Activated naive CD8-positive, alpha-beta T cell (primary cell): Measurements from ENCODE around the gene ERBB2.
A peak's percentile ranks its signal among the peaks of the same experiment; 100 is the strongest.
"Not testable (repeated sequence)": the region's sequence is repeated elsewhere in the genome, so short reads cannot be mapped to it uniquely, and the experiment has no call there.

Source experiments
- H3K27ac Mint-ChIP-seq: one replicate; pipeline ENCODE4 v1.8.0; 2021; ENCODE audit warnings: mixed read lengths
- H3K27me3 Mint-ChIP-seq: one replicate; pipeline ENCODE4 v1.8.0; 2021; ENCODE audit warnings: mixed read lengths
- H3K36me3 Mint-ChIP-seq: one replicate; pipeline ENCODE4 v1.8.0; 2021; ENCODE audit warnings: mixed read lengths
- H3K4me1 Mint-ChIP-seq: one replicate; pipeline ENCODE4 v1.8.0; 2021; ENCODE audit warnings: low read depth, mixed read lengths
- H3K4me3 Mint-ChIP-seq: one replicate; pipeline ENCODE4 v1.8.0; 2021; ENCODE audit warnings: mild to moderate bottlenecking, mixed read lengths
- H3K9me3 Mint-ChIP-seq: one replicate; pipeline ENCODE4 v1.8.0; 2021; ENCODE audit warnings: low read depth, mixed read lengths

ERBB2 gene

GRCh38 chr17:39757176-39757662, 57.4 kb downstream of the ERBB2 start:
- no peaks in the 10 kb centered on the region for H3K27me3 Mint-ChIP-seq
- peak overlapping the region; percentile 70 for H3K4me3 Mint-ChIP-seq
- H3K4me1 Mint-ChIP-seq = peaks cover 70% of the 10 kb centered on the region
- H3K36me3 Mint-ChIP-seq = peaks cover 9% of the 10 kb centered on the region
- H3K27ac Mint-ChIP-seq = peak overlapping the region; percentile 97
- H3K9me3 Mint-ChIP-seq = no peaks in the 10 kb centered on the region

GRCh38 chr17:39757931-39758873, 58.3 kb downstream of the ERBB2 start:
- H3K27ac Mint-ChIP-seq = peak overlapping the region; percentile 97
- H3K4me3 Mint-ChIP-seq = peak overlapping the region; percentile 70
- no peaks in the 10 kb centered on the region for H3K9me3 Mint-ChIP-seq
- peaks cover 13% of the 10 kb centered on the region for H3K36me3 Mint-ChIP-seq
- H3K4me1 Mint-ChIP-seq = peaks cover 76% of the 10 kb centered on the region
- no peaks in the 10 kb centered on the region for H3K27me3 Mint-ChIP-seq

- Mint-ChIP-seq H3K4me1 (peaks cover 77% of the 10 kb centered on the region), H3K27ac (peak overlapping the region; percentile 97), H3K36me3 (peaks cover 13% of the 10 kb centered on the region), H3K9me3 (no peaks in the 10 kb centered on the region), H3K4me3 (peak overlapping the region; percentile 69), H3K27me3 (no peaks in the 10 kb centered on the region)
Observed at GRCh38 chr17:39759204-39759603, 59.3 kb downstream of the ERBB2 start.

GRCh38 chr17:39761861-39762496, 62.1 kb downstream of the ERBB2 start:
- H3K36me3 Mint-ChIP-seq = peaks cover 35% of the 10 kb centered on the region
- no peaks in the 10 kb centered on the region for H3K27me3 Mint-ChIP-seq
- peaks cover 82% of the 10 kb centered on the region for H3K4me1 Mint-ChIP-seq
- H3K4me3 Mint-ChIP-seq = peak overlapping the region; percentile 52
- H3K9me3 Mint-ChIP-seq = no peaks in the 10 kb centered on the region
- peak overlapping the region; percentile 94 for H3K27ac Mint-ChIP-seq

GRCh38 chr17:39763051-39763820, 63.4 kb downstream of the ERBB2 start:
- Mint-ChIP-seq H3K36me3 (peaks cover 42% of the 10 kb centered on the region), H3K4me3 (peak overlapping the region; percentile 53), H3K4me1 (peaks cover 82% of the 10 kb centered on the region), H3K27ac (peak overlapping the region; percentile 94), H3K27me3 (no peaks in the 10 kb centered on the region), H3K9me3 (no peaks in the 10 kb centered on the region)

GRCh38 chr17:39764171-39764570, 64.3 kb downstream of the ERBB2 start:
- peaks cover 48% of the 10 kb centered on the region for H3K36me3 Mint-ChIP-seq
- not testable (repeated sequence) for H3K9me3 Mint-ChIP-seq, H3K4me3 Mint-ChIP-seq, H3K27ac Mint-ChIP-seq, H3K27me3 Mint-ChIP-seq
- H3K4me1 Mint-ChIP-seq = peaks cover 82% of the 10 kb centered on the region

- peak overlapping the region; percentile 97 for H3K27ac Mint-ChIP-seq
- H3K9me3 Mint-ChIP-seq = no peaks in the 10 kb centered on the region
- H3K4me1 Mint-ChIP-seq = peaks cover 84% of the 10 kb centered on the region
- no peak overlapping the region for H3K4me3 Mint-ChIP-seq
- peaks cover 46% of the 10 kb centered on the region for H3K36me3 Mint-ChIP-seq
- no peaks in the 10 kb centered on the region for H3K27me3 Mint-ChIP-seq
Observed at GRCh38 chr17:39765175-39765574, 65.3 kb downstream of the ERBB2 start.

GRCh38 chr17:39765766-39766165, 65.9 kb downstream of the ERBB2 start:
- H3K4me1 Mint-ChIP-seq = peaks cover 89% of the 10 kb centered on the region
- no peak overlapping the region for H3K4me3 Mint-ChIP-seq
- H3K36me3 Mint-ChIP-seq = peaks cover 46% of the 10 kb centered on the region
- H3K9me3 Mint-ChIP-seq = no peaks in the 10 kb centered on the region
- peak overlapping the region; percentile 97 for H3K27ac Mint-ChIP-seq
- H3K27me3 Mint-ChIP-seq = no peaks in the 10 kb centered on the region

- Mint-ChIP-seq H3K27me3 (no peaks in the 10 kb centered on the region), H3K27ac (peak overlapping the region; percentile 97), H3K36me3 (peaks cover 46% of the 10 kb centered on the region), H3K9me3 (no peaks in the 10 kb centered on the region), H3K4me1 (peaks cover 92% of the 10 kb centered on the region), H3K4me3 (peak overlapping the region; percentile 70)
Observed at GRCh38 chr17:39767147-39767546, 67.3 kb downstream of the ERBB2 start.

GRCh38 chr17:39769974-39770587, 70.2 kb downstream of the ERBB2 start:
- peaks cover 99% of the 10 kb centered on the region for H3K4me1 Mint-ChIP-seq
- H3K27me3 Mint-ChIP-seq = no peaks in the 10 kb centered on the region
- H3K36me3 Mint-ChIP-seq = peaks cover 49% of the 10 kb centered on the region
- no peaks in the 10 kb centered on the region for H3K9me3 Mint-ChIP-seq
- peak overlapping the region; percentile 97 for H3K27ac Mint-ChIP-seq
- H3K4me3 Mint-ChIP-seq = peak overlapping the region; percentile 74

- Mint-ChIP-seq H3K27me3 (no peaks in the 10 kb centered on the region), H3K4me3 (peak overlapping the region; percentile 78), H3K36me3 (peaks cover 42% of the 10 kb centered on the region), H3K4me1 (peaks cover 97% of the 10 kb centered on the region), H3K27ac (peak overlapping the region; percentile 97), H3K9me3 (no peaks in the 10 kb centered on the region)
Observed at GRCh38 chr17:39772415-39772814, 72.6 kb downstream of the ERBB2 start.

GRCh38 chr17:39772987-39773934, 73.4 kb downstream of the ERBB2 start:
- Mint-ChIP-seq H3K9me3 (no peaks in the 10 kb centered on the region), H3K36me3 (peaks cover 41% of the 10 kb centered on the region), H3K27me3 (no peaks in the 10 kb centered on the region), H3K4me1 (peaks cover 97% of the 10 kb centered on the region), H3K4me3 (peak overlapping the region; percentile 78), H3K27ac (peak overlapping the region; percentile 97)

GRCh38 chr17:39774047-39774446, 74.2 kb downstream of the ERBB2 start:
- H3K27me3 Mint-ChIP-seq = no peaks in the 10 kb centered on the region
- peaks cover 36% of the 10 kb centered on the region for H3K36me3 Mint-ChIP-seq
- peaks cover 96% of the 10 kb centered on the region for H3K4me1 Mint-ChIP-seq
- no peaks in the 10 kb centered on the region for H3K9me3 Mint-ChIP-seq
- H3K27ac Mint-ChIP-seq = peak overlapping the region; percentile 97
- H3K4me3 Mint-ChIP-seq = peak overlapping the region; percentile 87
